Parathyroid adenoma (tissue), 2 donors: ENCODE results near the gene SRBD1.

Experiments
- H2AFZ ChIP-seq: fragments of 300-600 bp; sonication (generic); one replicate; pipeline ENCODE4 v1.7.0; 2017; ENCODE audit warnings: antibody characterized with exemption, mild to moderate bottlenecking
- H3K27ac ChIP-seq: fragments of 300-600 bp; sonication (generic); one replicate; pipeline ENCODE4 v1.7.0; 2017
- H3K27me3 ChIP-seq: fragments of 300-600 bp; sonication (generic); one replicate; pipeline ENCODE4 v1.7.0; 2017; ENCODE audit warnings: low read length; ENCODE audit not compliant: control insufficient read depth, insufficient read depth
- H3K36me3 ChIP-seq: fragments of 300-600 bp; sonication (generic); one replicate; pipeline ENCODE4 v1.7.0; 2017; ENCODE audit warnings: low read length; ENCODE audit not compliant: control insufficient read depth, insufficient read depth
- H3K4me1 ChIP-seq: fragments of 300-600 bp; sonication (generic); one replicate; pipeline ENCODE4 v1.7.0; 2017; ENCODE audit warnings: control low read depth
- H3K4me2 ChIP-seq: fragments of 300-600 bp; sonication (generic); one replicate; pipeline ENCODE4 v1.7.0; 2017; ENCODE audit warnings: low read length
- H3K4me3 ChIP-seq: fragments of 300-600 bp; sonication (generic); one replicate; pipeline ENCODE4 v1.7.0; 2017; ENCODE audit warnings: low read depth, low read length
- H3K79me2 ChIP-seq: fragments of 300-600 bp; sonication (generic); one replicate; pipeline ENCODE4 v1.7.0; 2017; ENCODE audit warnings: control low read depth
- H3K9ac ChIP-seq: fragments of 300-600 bp; sonication (generic); one replicate; pipeline ENCODE4 v1.7.0; 2017; ENCODE audit warnings: mild to moderate bottlenecking
- H3K9me3 ChIP-seq: fragments of 300-600 bp; sonication (generic); one replicate; pipeline ENCODE4 v1.7.0; 2017; ENCODE audit warnings: low read length; ENCODE audit not compliant: control insufficient read depth
- TF ChIP-seq, protein P1 (sequence below): fragments of 300-600 bp; sonication (generic); IDR thresholded peaks from one replicate; pipeline ENCODE4 v1.7.0; 2017; ENCODE audit warnings: antibody characterized with exemption, mild to moderate bottlenecking
- donor health status: primary hyperparathyroidism.

The SRBD1 gene

DNA sequence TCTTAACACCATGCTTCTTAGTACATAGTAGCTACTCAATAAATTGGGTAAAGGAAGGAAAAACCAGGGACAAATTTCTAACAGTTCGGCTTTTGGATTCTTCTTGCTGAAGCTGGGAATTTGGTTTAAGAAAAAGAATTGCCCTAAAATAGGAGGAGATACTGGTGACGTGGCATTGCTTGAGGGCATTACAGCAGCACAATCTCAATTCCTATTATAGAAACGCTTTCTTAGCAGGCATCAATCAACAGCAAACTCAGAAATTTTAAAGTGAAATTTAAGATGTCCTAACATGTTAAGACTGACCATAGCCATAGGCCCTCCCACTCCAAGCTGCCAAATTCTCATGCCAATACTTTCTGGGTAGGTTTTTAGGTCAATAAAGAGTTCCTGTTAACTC, 169.5 kb downstream of the SRBD1 start:
- Histone ChIP-seq H3K9me3 (no peaks in the 10 kb centered on the region), H3K4me1 (no peaks in the 10 kb centered on the region), H3K27ac (no peak overlapping the region), H3K36me3 (no peaks in the 10 kb centered on the region), H3K27me3 (no peaks in the 10 kb centered on the region), H3K4me3 (no peak overlapping the region), H2AFZ (no peak overlapping the region), H3K9ac (no peak overlapping the region), H3K4me2 (no peak overlapping the region), H3K79me2 (no peaks in the 10 kb centered on the region)
- TF ChIP-seq, protein P1, sequence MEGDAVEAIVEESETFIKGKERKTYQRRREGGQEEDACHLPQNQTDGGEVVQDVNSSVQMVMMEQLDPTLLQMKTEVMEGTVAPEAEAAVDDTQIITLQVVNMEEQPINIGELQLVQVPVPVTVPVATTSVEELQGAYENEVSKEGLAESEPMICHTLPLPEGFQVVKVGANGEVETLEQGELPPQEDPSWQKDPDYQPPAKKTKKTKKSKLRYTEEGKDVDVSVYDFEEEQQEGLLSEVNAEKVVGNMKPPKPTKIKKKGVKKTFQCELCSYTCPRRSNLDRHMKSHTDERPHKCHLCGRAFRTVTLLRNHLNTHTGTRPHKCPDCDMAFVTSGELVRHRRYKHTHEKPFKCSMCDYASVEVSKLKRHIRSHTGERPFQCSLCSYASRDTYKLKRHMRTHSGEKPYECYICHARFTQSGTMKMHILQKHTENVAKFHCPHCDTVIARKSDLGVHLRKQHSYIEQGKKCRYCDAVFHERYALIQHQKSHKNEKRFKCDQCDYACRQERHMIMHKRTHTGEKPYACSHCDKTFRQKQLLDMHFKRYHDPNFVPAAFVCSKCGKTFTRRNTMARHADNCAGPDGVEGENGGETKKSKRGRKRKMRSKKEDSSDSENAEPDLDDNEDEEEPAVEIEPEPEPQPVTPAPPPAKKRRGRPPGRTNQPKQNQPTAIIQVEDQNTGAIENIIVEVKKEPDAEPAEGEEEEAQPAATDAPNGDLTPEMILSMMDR, result no peak

- Histone ChIP-seq H3K9ac (no peak overlapping the region), H3K27ac (no peak overlapping the region), H3K4me3 (no peak overlapping the region), H3K36me3 (no peaks in the 10 kb centered on the region), H3K9me3 (no peaks in the 10 kb centered on the region), H3K79me2 (no peaks in the 10 kb centered on the region), H2AFZ (no peak overlapping the region), H3K4me2 (no peak overlapping the region), H3K27me3 (no peaks in the 10 kb centered on the region), H3K4me1 (peaks cover 3% of the 10 kb centered on the region)
- TF ChIP-seq, protein P1, result peak; percentile 22
These were observed 171.0 kb downstream of the SRBD1 start for GRCh38 chr2:45439788-45440773.

DNA sequence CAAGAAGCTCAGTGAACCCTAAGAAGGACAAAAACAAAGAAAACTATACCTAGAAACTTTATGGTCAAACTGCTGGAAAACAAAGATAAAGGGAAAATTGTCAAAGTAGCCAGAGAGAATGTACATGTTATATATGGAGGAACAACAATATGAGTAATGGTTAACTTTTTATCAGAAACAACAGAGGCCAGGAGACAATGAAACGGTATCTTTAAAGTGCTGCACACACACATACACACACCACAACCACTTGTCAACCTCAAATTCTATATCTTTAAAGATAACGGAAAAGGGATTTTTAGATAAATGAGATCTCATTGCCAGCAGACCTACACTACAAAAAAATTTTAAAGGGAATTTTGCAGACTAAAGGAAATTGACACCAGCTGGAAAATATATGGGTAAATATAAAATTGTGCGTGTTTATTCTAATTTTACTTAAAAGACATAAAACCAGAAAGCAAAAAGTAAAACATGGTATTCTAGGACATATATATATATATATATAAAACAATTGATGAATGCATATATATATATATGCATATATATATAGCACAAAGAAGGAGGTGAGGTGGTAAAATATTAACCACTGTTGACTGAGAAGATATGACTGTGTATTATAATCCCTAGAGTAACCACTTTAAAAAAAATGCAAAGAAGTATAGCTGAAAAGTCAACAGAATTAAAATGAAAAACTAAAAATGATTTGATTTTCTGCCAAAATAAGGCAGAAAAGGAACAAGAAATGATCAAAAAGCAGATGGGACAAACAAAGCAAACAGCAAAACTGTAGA, 172.0 kb downstream of the SRBD1 start:
- TF ChIP-seq, protein P1, result no peak
- Histone ChIP-seq H3K27me3 (no peaks in the 10 kb centered on the region), H3K4me3 (no peak overlapping the region), H3K4me2 (no peak overlapping the region), H3K9me3 (no peaks in the 10 kb centered on the region), H3K4me1 (peaks cover 6% of the 10 kb centered on the region), H3K27ac (no peak overlapping the region), H3K36me3 (no peaks in the 10 kb centered on the region), H3K9ac (no peak overlapping the region), H2AFZ (no peak overlapping the region), H3K79me2 (no peaks in the 10 kb centered on the region)

- peaks cover 6% of the 10 kb centered on the region for H3K4me1 ChIP-seq
- TF ChIP-seq, protein P1, result no peak
- H3K4me3 ChIP-seq, result no peak overlapping the region
These were observed 174.6 kb downstream of the SRBD1 start for GRCh38 chr2:45436456-45436855.

More at GRCh38 chr2:45436456-45436855, 174.6 kb downstream of the SRBD1 start:
- no peaks in the 10 kb centered on the region for H3K79me2 ChIP-seq
- no peak overlapping the region for H3K27ac ChIP-seq
- no peak overlapping the region for H3K4me2 ChIP-seq
- no peak overlapping the region for H2AFZ ChIP-seq
- no peaks in the 10 kb centered on the region for H3K27me3 ChIP-seq
- H3K9ac ChIP-seq, result no peak overlapping the region
- no peaks in the 10 kb centered on the region for H3K9me3 ChIP-seq
- no peaks in the 10 kb centered on the region for H3K36me3 ChIP-seq
